Measurements from ENCODE around the gene RPL21.

Gene RPL21

GRCh38 chr13:27266917-27267316, 15.6 kb downstream of the RPL21 start:
- Mint-ChIP-seq H3K27me3 (ENCODE audit: low read depth) (peaks cover 9% of the 10 kb centered on the region), H3K27ac (no peak overlapping the region), H3K9me3 (no peaks in the 10 kb centered on the region), H3K36me3 (ENCODE audit: low read depth) (peaks cover 8% of the 10 kb centered on the region), H3K4me1 (ENCODE audit: low read depth) (peaks cover 4% of the 10 kb centered on the region), H3K4me3 (no peak overlapping the region)
- DNase-seq (ENCODE audit: low spot score), result no peak

- no peak for DNase-seq (ENCODE audit: low spot score)
Observed at GRCh38 chr13:27267596-27267995, 16.2 kb downstream of the RPL21 start.

DNA sequence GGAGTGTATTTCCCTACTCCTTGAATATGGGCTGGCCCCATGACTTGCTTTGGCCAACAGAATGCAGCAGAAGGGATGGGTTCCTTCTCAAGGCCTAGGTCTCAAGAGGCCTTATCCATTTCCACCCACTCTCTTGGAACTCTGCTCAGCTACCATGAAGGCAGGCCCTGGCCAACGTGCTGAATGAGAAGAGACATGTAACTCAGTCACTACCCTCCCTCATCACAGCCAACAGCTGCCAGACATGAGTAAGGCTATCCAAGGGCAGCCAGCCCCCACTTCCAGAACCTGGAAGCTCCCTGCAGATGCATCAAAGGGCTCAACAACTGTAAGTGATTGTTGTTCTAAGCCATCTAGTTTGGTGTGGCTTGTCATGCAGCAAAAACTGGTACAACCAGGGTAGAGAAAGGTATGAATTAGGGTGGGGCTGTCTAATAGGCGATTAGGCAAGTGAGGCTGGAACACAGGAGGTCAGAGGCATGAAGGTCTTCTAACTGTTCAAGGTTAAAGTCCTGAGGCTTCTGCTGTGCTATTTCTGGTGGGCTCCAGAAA, 17.8 kb downstream of the RPL21 start:
- Mint-ChIP-seq H3K27me3 (ENCODE audit: low read depth) (peaks cover 27% of the 10 kb centered on the region), H3K36me3 (ENCODE audit: low read depth) (peaks cover 3% of the 10 kb centered on the region), H3K27ac (no peak overlapping the region), H3K4me3 (no peak overlapping the region), H3K9me3 (no peaks in the 10 kb centered on the region), H3K4me1 (ENCODE audit: low read depth) (peaks cover 4% of the 10 kb centered on the region)
- DNase-seq (ENCODE audit: low spot score), result no peak

More at GRCh38 chr13:27267596-27267995, 16.2 kb downstream of the RPL21 start:
- H3K27ac Mint-ChIP-seq, result no peak overlapping the region
- H3K4me1 Mint-ChIP-seq (ENCODE audit: low read depth), result peaks cover 4% of the 10 kb centered on the region
- no peak overlapping the region for H3K4me3 Mint-ChIP-seq
- peaks cover 7% of the 10 kb centered on the region for H3K36me3 Mint-ChIP-seq (ENCODE audit: low read depth)
- H3K9me3 Mint-ChIP-seq, result no peaks in the 10 kb centered on the region
- peaks cover 14% of the 10 kb centered on the region for H3K27me3 Mint-ChIP-seq (ENCODE audit: low read depth)

- H3K4me1 Mint-ChIP-seq (ENCODE audit: low read depth), result peaks cover 4% of the 10 kb centered on the region
- peaks cover 40% of the 10 kb centered on the region for H3K27me3 Mint-ChIP-seq (ENCODE audit: low read depth)
- H3K4me3 Mint-ChIP-seq, result peak within 1 kb of the TSS; percentile 84
- H3K36me3 Mint-ChIP-seq (ENCODE audit: low read depth), result no peaks in the 10 kb centered on the region
- no peaks in the 10 kb centered on the region for H3K9me3 Mint-ChIP-seq
- peak; percentile 66 for DNase-seq (ENCODE audit: low spot score)
- H3K27ac Mint-ChIP-seq, result peak within 1 kb of the TSS; percentile 29
Observed at GRCh38 chr13:27270594-27271520, 19.5 kb downstream of the RPL21 start, which contains the start of gene RASL11A. Gene RASL11A, plus strand, starts transcription at chr13:27270830. Its CDS starts 115 bp downstream, at chr13:27270945.

DNA sequence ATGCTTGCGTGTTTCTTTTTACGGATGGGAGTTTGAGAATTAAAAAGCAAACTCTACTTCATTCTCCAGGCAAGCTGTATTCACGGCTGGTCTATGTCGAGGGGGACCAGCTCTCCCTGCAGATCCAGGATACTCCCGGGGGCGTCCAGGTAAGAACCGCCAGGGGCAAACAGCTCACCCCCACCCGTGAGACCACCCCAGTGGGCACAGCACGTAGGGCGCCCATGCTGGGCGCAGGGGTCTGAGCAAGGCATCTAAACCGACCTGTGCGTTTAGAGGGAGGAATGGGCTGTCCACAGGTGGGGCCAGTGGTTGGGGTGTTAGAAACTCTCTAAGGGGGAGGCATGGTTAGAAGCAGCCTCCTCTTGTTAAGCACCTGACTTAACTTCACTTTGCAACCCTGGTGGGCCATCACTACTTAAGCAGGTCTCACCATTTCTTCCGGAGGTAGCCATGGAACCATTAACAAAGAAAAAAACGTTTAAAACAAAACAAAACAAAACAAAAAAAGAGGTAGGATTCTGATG, 20.3 kb downstream of the RPL21 start:
- Mint-ChIP-seq H3K4me3 (peak overlapping the region; percentile 84), H3K4me1 (ENCODE audit: low read depth) (peaks cover 4% of the 10 kb centered on the region), H3K27ac (no peak overlapping the region), H3K9me3 (no peaks in the 10 kb centered on the region), H3K36me3 (ENCODE audit: low read depth) (no peaks in the 10 kb centered on the region), H3K27me3 (ENCODE audit: low read depth) (peaks cover 45% of the 10 kb centered on the region)
- no peak for DNase-seq (ENCODE audit: low spot score)

- H3K4me3 Mint-ChIP-seq, result no peak overlapping the region
- DNase-seq (ENCODE audit: low spot score), result no peak
- H3K4me1 Mint-ChIP-seq (ENCODE audit: low read depth), result peaks cover 4% of the 10 kb centered on the region
- peaks cover 50% of the 10 kb centered on the region for H3K27me3 Mint-ChIP-seq (ENCODE audit: low read depth)
- no peak overlapping the region for H3K27ac Mint-ChIP-seq
- no peaks in the 10 kb centered on the region for H3K9me3 Mint-ChIP-seq
- no peaks in the 10 kb centered on the region for H3K36me3 Mint-ChIP-seq (ENCODE audit: low read depth)
Observed at GRCh38 chr13:27273658-27274425, 22.5 kb downstream of the RPL21 start.

- Mint-ChIP-seq H3K9me3 (no peaks in the 10 kb centered on the region), H3K27me3 (ENCODE audit: low read depth) (peaks cover 50% of the 10 kb centered on the region), H3K36me3 (ENCODE audit: low read depth) (no peaks in the 10 kb centered on the region), H3K4me3 (no peak overlapping the region), H3K27ac (no peak overlapping the region), H3K4me1 (ENCODE audit: low read depth) (peaks cover 4% of the 10 kb centered on the region)
- no peak for DNase-seq (ENCODE audit: low spot score)
Observed at GRCh38 chr13:27274631-27275030, 23.3 kb downstream of the RPL21 start.

DNA sequence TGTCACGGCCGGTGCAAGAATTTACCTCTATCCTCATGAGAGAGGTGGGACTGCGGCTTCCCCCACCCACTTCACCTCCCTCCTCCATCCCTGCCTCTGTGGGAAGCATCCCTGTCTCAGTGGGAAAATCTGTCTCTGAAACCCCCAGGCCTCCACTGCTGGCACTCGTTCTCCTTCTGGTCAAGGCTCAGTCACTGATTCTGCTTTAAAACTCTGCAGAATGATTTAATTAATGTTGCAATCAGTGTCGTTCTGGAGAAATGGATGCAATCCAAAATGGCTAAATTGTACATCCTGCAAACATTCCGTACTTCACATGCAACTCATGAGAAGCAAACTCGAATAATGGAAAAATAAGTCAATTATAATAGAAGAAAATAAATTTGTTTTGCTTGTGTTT, 24.8 kb downstream of the RPL21 start:
- Mint-ChIP-seq H3K4me1 (ENCODE audit: low read depth) (no peaks in the 10 kb centered on the region), H3K9me3 (no peaks in the 10 kb centered on the region), H3K36me3 (ENCODE audit: low read depth) (no peaks in the 10 kb centered on the region), H3K27me3 (ENCODE audit: low read depth) (peaks cover 47% of the 10 kb centered on the region), H3K4me3 (no peak overlapping the region), H3K27ac (no peak overlapping the region)
- no peak for DNase-seq (ENCODE audit: low spot score)

- Mint-ChIP-seq H3K27me3 (ENCODE audit: low read depth) (peaks cover 20% of the 10 kb centered on the region), H3K36me3 (ENCODE audit: low read depth) (no peaks in the 10 kb centered on the region), H3K27ac (no peak overlapping the region), H3K4me3 (no peak overlapping the region), H3K9me3 (no peaks in the 10 kb centered on the region), H3K4me1 (ENCODE audit: low read depth) (no peaks in the 10 kb centered on the region)
- DNase-seq (ENCODE audit: low spot score), result no peak
Observed at GRCh38 chr13:27279506-27279905, 28.1 kb downstream of the RPL21 start.

GRCh38 chr13:27280009-27280656, 28.8 kb downstream of the RPL21 start:
- no peaks in the 10 kb centered on the region for H3K4me1 Mint-ChIP-seq (ENCODE audit: low read depth)
- no peak for DNase-seq (ENCODE audit: low spot score)
- no peak overlapping the region for H3K27ac Mint-ChIP-seq
- H3K4me3 Mint-ChIP-seq, result no peak overlapping the region
- H3K36me3 Mint-ChIP-seq (ENCODE audit: low read depth), result no peaks in the 10 kb centered on the region
- H3K9me3 Mint-ChIP-seq, result no peaks in the 10 kb centered on the region
- peaks cover 16% of the 10 kb centered on the region for H3K27me3 Mint-ChIP-seq (ENCODE audit: low read depth)

DNA sequence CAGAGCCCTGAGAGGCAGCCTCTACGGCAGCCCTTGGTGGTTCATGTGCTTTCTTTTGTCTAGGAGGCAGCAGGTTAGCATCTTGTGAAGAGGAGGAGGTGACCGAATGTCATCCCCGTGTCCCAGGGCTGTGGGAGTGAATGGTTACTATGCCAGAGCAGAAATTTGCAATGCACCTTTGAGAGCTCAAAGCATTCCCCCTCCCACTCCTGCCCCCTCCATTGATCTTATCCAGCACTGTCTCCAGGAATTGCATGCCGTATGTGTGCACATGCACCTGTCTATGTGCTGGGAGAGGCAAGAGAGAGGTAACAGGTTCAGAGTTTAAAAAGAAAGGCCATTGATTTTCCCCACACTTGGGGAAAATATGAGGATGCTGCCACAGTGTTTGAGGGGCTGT, 29.5 kb downstream of the RPL21 start:
- Mint-ChIP-seq H3K9me3 (no peaks in the 10 kb centered on the region), H3K36me3 (ENCODE audit: low read depth) (no peaks in the 10 kb centered on the region), H3K4me3 (no peak overlapping the region), H3K27me3 (ENCODE audit: low read depth) (peaks cover 10% of the 10 kb centered on the region), H3K4me1 (ENCODE audit: low read depth) (no peaks in the 10 kb centered on the region), H3K27ac (no peak overlapping the region)
- DNase-seq (ENCODE audit: low spot score), result no peak

DNA sequence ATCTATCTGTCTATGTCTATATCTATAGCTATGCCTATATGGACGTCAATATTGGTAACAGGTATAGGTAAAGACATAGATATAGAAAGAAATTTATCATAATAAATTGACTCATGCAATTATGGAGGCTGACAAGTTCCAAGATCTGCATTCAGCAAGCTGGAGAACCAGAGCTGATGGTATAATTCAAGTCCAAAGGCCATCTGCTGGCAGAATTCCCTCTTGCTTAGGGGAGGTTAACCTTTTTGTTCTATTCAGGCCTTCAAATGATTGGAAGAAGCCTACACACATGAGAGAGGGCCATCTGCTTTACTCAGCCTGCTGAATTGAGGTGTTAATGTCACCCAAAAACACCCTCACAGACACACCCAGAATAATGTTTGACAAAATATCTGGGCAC, 30.1 kb downstream of the RPL21 start:
- Mint-ChIP-seq H3K9me3 (no peaks in the 10 kb centered on the region), H3K27ac (no peak overlapping the region), H3K36me3 (ENCODE audit: low read depth) (no peaks in the 10 kb centered on the region), H3K27me3 (ENCODE audit: low read depth) (peaks cover 6% of the 10 kb centered on the region), H3K4me3 (no peak overlapping the region), H3K4me1 (ENCODE audit: low read depth) (no peaks in the 10 kb centered on the region)
- no peak for DNase-seq (ENCODE audit: low spot score)

- Mint-ChIP-seq H3K36me3 (ENCODE audit: low read depth) (no peaks in the 10 kb centered on the region), H3K4me3 (no peak overlapping the region), H3K27me3 (ENCODE audit: low read depth) (no peaks in the 10 kb centered on the region), H3K27ac (no peak overlapping the region), H3K9me3 (no peaks in the 10 kb centered on the region), H3K4me1 (ENCODE audit: low read depth) (no peaks in the 10 kb centered on the region)
- no peak for DNase-seq (ENCODE audit: low spot score)
Observed at GRCh38 chr13:27283906-27284493, 32.6 kb downstream of the RPL21 start.

Measured in T-helper 2 cell treated with Interferon-gamma antibody and Interleukin-4, amounts not matched to agents 5 μg/mL and 100 μg/mL, for 36 hours (primary cell).